Measurements from ENCODE around the gene RBBP8.
"Not testable (repeated sequence)": the region's sequence is repeated elsewhere in the genome, so short reads cannot be mapped to it uniquely, and the experiment has no call there.

RBBP8 gene

DNA sequence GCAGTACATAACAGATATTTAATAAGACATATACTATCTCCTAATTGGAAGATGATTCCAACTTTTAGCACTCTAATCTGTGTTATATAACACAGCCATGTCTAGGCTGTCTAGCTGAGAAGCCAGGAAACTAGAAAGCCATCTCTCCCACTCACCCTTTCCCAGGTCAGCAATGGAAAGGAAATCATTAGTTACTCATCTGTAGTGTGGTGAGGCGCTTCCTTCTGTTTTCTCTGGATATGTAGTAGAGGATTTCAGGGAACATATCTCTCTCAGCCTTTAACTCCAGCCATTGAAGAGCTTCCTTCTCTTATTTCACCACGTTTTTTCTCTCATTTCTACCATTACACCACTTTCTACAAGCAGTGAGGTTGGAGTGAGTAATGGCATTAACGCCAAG, 19.4 kb downstream of the RBBP8 start:
- H3K4me2 ChIP-seq (ENCODE audit: low read depth, low read length, poor library complexity, severe bottlenecking): no peak overlapping the region
- H2AFZ ChIP-seq (ENCODE audit: low read depth, low read length, severe bottlenecking): no peak overlapping the region
- no peak overlapping the region for H3K9ac ChIP-seq (ENCODE audit: low read length)
- no peak overlapping the region for H3K4me3 ChIP-seq (ENCODE audit: insufficient read depth, low read length, poor library complexity, severe bottlenecking)
- H3K27ac ChIP-seq (ENCODE audit: low read depth, low read length): no peak overlapping the region
- peaks cover 60% of the 10 kb centered on the region for H3K79me2 ChIP-seq (ENCODE audit: insufficient read depth, low read length)
- peaks cover 79% of the 10 kb centered on the region for H3K36me3 ChIP-seq (ENCODE audit: low read length)
- H4K20me1 ChIP-seq (ENCODE audit: low read depth, low read length): peaks cover 19% of the 10 kb centered on the region; the same call in 1 of the 2 replicates
- TF ChIP-seq EZH2phosphoT487 (conservative IDR thresholded peaks at IDR 0.05; ENCODE audit: low read length) (no peak), CTCF (IDR thresholded peaks at IDR 0.05; ENCODE audit: insufficient read depth, low read length, poor library complexity, severe bottlenecking) (no peak)
- no peaks in the 10 kb centered on the region for H3K9me3 ChIP-seq (ENCODE audit: insufficient read depth, low read length)
- H3K9me2 ChIP-seq (replicated peaks; ENCODE audit: insufficient read depth, low read length): no peaks in the 10 kb centered on the region
- H3F3A ChIP-seq (ENCODE audit: insufficient read depth): peaks cover 19% of the 10 kb centered on the region; the same call in 1 of the 2 replicates
- no peaks in the 10 kb centered on the region for H3K27me3 ChIP-seq (ENCODE audit: low read length)

DNA sequence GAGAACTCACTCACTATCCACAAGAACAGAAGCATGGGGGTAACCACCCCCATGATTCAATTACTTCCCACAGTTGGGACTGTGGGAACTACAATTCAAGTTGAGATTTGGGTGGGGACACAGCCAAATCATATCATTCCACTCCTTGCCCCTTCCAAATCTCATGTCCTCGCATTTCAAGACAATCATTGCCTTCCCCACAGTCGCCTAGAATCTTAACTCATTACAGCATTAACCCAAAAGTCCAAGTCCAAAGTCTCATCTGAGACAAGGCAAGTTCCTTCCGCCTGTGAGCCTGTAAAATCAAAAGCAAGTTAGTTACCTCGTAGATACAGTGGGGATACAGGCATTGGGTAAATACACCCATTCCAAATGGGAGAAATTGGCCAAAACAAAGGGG, 20.9 kb downstream of the RBBP8 start:
- H3K27me3 ChIP-seq (ENCODE audit: low read length); H3K9ac ChIP-seq (ENCODE audit: low read length); H3K4me3 ChIP-seq (ENCODE audit: insufficient read depth, low read length, poor library complexity, severe bottlenecking); H3K4me2 ChIP-seq (ENCODE audit: low read depth, low read length, poor library complexity, severe bottlenecking); H3K27ac ChIP-seq (ENCODE audit: low read depth, low read length); H3K9me2 ChIP-seq (replicated peaks; ENCODE audit: insufficient read depth, low read length); H2AFZ ChIP-seq (ENCODE audit: low read depth, low read length, severe bottlenecking); H3K9me3 ChIP-seq (ENCODE audit: insufficient read depth, low read length): not testable (repeated sequence)
- H3K36me3 ChIP-seq (ENCODE audit: low read length): peaks cover 81% of the 10 kb centered on the region
- peaks cover 67% of the 10 kb centered on the region for H3K79me2 ChIP-seq (ENCODE audit: insufficient read depth, low read length)
- peaks cover 23% of the 10 kb centered on the region for H4K20me1 ChIP-seq (ENCODE audit: low read depth, low read length)
- peaks cover 20% of the 10 kb centered on the region; the same call in 1 of the 2 replicates for H3F3A ChIP-seq (ENCODE audit: insufficient read depth)

DNA sequence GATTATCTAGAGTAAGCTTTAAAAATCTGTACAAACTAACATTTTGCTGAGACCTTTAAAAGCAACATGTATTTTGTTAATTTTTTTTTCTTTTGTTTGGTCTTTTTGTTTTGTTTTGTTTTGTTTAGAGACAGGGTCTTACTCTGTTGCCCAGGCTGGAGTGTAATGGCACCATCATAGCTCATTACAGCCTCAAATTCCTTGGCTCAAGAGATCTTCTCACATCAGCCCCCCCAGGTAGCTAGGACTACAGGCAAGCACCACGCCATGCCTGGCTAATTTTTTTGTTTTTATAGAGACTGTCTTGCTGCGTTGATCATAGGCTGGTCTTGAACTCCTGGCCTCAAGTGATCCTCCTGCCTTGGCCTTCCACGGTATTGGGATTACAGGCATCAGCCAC, 23.1 kb downstream of the RBBP8 start:
- Histone ChIP-seq H3K9me2 (replicated peaks; ENCODE audit: insufficient read depth, low read length) (no peaks in the 10 kb centered on the region), H3K9ac (ENCODE audit: low read length) (no peak overlapping the region), H4K20me1 (ENCODE audit: low read depth, low read length) (peaks cover 27% of the 10 kb centered on the region), H3K27me3 (ENCODE audit: low read length) (no peaks in the 10 kb centered on the region), H3F3A (ENCODE audit: insufficient read depth) (peaks cover 20% of the 10 kb centered on the region; the same call in 1 of the 2 replicates), H3K4me3 (ENCODE audit: insufficient read depth, low read length, poor library complexity, severe bottlenecking) (no peak overlapping the region), H3K9me3 (ENCODE audit: insufficient read depth, low read length) (no peaks in the 10 kb centered on the region), H3K4me2 (ENCODE audit: low read depth, low read length, poor library complexity, severe bottlenecking) (no peak overlapping the region), H3K79me2 (ENCODE audit: insufficient read depth, low read length) (peaks cover 66% of the 10 kb centered on the region), H2AFZ (ENCODE audit: low read depth, low read length, severe bottlenecking) (no peak overlapping the region), H3K27ac (ENCODE audit: low read depth, low read length) (no peak overlapping the region), H3K36me3 (ENCODE audit: low read length) (peaks cover 65% of the 10 kb centered on the region)
- no peak for TF ChIP-seq EZH2phosphoT487 (conservative IDR thresholded peaks at IDR 0.05; ENCODE audit: low read length)
- TF ChIP-seq CTCF (IDR thresholded peaks at IDR 0.05; ENCODE audit: insufficient read depth, low read length, poor library complexity, severe bottlenecking): no peak

GRCh38 chr18:22961156-22961555, 28.0 kb downstream of the RBBP8 start:
- Histone ChIP-seq H3K4me3 (ENCODE audit: insufficient read depth, low read length, poor library complexity, severe bottlenecking) (no peak overlapping the region), H3K9me3 (ENCODE audit: insufficient read depth, low read length) (no peaks in the 10 kb centered on the region), H3K9ac (ENCODE audit: low read length) (no peak overlapping the region), H3K9me2 (replicated peaks; ENCODE audit: insufficient read depth, low read length) (no peaks in the 10 kb centered on the region), H3K27ac (ENCODE audit: low read depth, low read length) (no peak overlapping the region), H3K79me2 (ENCODE audit: insufficient read depth, low read length) (peaks cover 89% of the 10 kb centered on the region), H3K4me2 (ENCODE audit: low read depth, low read length, poor library complexity, severe bottlenecking) (no peak overlapping the region), H3K27me3 (ENCODE audit: low read length) (no peaks in the 10 kb centered on the region), H4K20me1 (ENCODE audit: low read depth, low read length) (peaks cover 49% of the 10 kb centered on the region), H3F3A (ENCODE audit: insufficient read depth) (peaks cover 27% of the 10 kb centered on the region; the same call in 1 of the 2 replicates), H3K36me3 (ENCODE audit: low read length) (peaks cover 69% of the 10 kb centered on the region), H2AFZ (ENCODE audit: low read depth, low read length, severe bottlenecking) (no peak overlapping the region)
- TF ChIP-seq CTCF (IDR thresholded peaks at IDR 0.05; ENCODE audit: insufficient read depth, low read length, poor library complexity, severe bottlenecking): no peak
- TF ChIP-seq EZH2phosphoT487 (conservative IDR thresholded peaks at IDR 0.05; ENCODE audit: low read length): no peak
